Spleen (tissue), 7 donors: ENCODE data around the gene C6orf118.

ENCODE experiments used
- CTCF ChIP-seq, 11 experiments: fragments of 200-600 bp in 7 of 11; fragments of 450-650 bp in 4 of 11; sonication (generic) in 4 of 11; IDR thresholded peaks in 8 of 11; conservative IDR thresholded peaks in 3 of 11; 1 replicate in 7 of 11; 2 replicates in 4 of 11; pipeline versions ENCODE4 v1.4.0 to v1.8.0; 2016 to 2021; ENCODE audit warnings: antibody characterized with exemption in 11 of 11, inconsistent platforms in 4 of 11, mild to moderate bottlenecking in 1 of 11
- POLR2A ChIP-seq, 3 donors: fragments of 450-650 bp; IDR thresholded peaks; one replicate each; pipeline ENCODE4 v1.5.1; 2017; ENCODE audit warnings: antibody characterized with exemption in 3 of 3, mild to moderate bottlenecking in 1 of 3
- POLR2AphosphoS5 ChIP-seq, 3 donors: sonication (generic); formaldehyde crosslinking; IDR thresholded peaks; one replicate each; pipeline ENCODE4 v1.5.1; 2017; ENCODE audit warnings: antibody characterized with exemption in 3 of 3
- donor health status: DM: no; HTN: no; CAD: no; lungs with moderate emphysema.
- donor health status: DM: no; HTN: no; CAD: no.
- donor health status: DM: no; HTN: no; CAD: no.

GRCh38 chr6:165325609-165326008 lies 16.2 kb upstream of the C6orf118 start:
- no peak for TF ChIP-seq CTCF (IDR thresholded peaks at IDR 0.05 in 8 of 11, conservative IDR thresholded peaks at IDR 0.05 in 3 of 11)
- TF ChIP-seq POLR2A (IDR thresholded peaks at IDR 0.05), result no peak
- TF ChIP-seq POLR2AphosphoS5 (IDR thresholded peaks at IDR 0.05), result no peak
